HG03064 (cell line): Measurements from ENCODE around the gene GAPVD1.
"Not testable (repeated sequence)": the region's sequence is repeated elsewhere in the genome, so short reads cannot be mapped to it uniquely, and the experiment has no call there.

Source experiments
- ATAC-seq: cut with Tn5 transposase; IDR thresholded peaks from one replicate; pipeline ENCODE4 v1.9.1; 2021; ENCODE audit warnings: low read depth; ENCODE audit not compliant: unreplicated experiment

GAPVD1 gene

GRCh38 chr9:125296843-125297372 is 35.3 kb downstream of the GAPVD1 start:
- ATAC-seq = no peak

GRCh38 chr9:125297917-125298316 is 36.3 kb downstream of the GAPVD1 start:
- ATAC-seq = no peak

GRCh38 chr9:125302241-125302640 is 40.6 kb downstream of the GAPVD1 start:
- no peak for ATAC-seq

- ATAC-seq = no peak
Measured at GRCh38 chr9:125304273-125304672, 42.6 kb downstream of the GAPVD1 start.

GRCh38 chr9:125312411-125312810 is 50.8 kb downstream of the GAPVD1 start:
- ATAC-seq = no peak

GRCh38 chr9:125316359-125316758 is 54.7 kb downstream of the GAPVD1 start:
- ATAC-seq = not testable (repeated sequence)

- no peak for ATAC-seq
Measured at GRCh38 chr9:125317704-125318103, 56.1 kb downstream of the GAPVD1 start.

GRCh38 chr9:125321496-125321895 is 59.9 kb downstream of the GAPVD1 start:
- ATAC-seq = no peak

GRCh38 chr9:125323615-125324014 is 62.0 kb downstream of the GAPVD1 start:
- ATAC-seq = no peak

GRCh38 chr9:125325826-125326225 is 64.2 kb downstream of the GAPVD1 start:
- ATAC-seq = no peak

GRCh38 chr9:125329978-125330377 is 68.4 kb downstream of the GAPVD1 start:
- no peak for ATAC-seq

GRCh38 chr9:125330587-125330986 is 69.0 kb downstream of the GAPVD1 start:
- ATAC-seq = no peak

GRCh38 chr9:125332527-125332926 is 70.9 kb downstream of the GAPVD1 start:
- no peak for ATAC-seq

- ATAC-seq = no peak
Measured at GRCh38 chr9:125337236-125337635, 75.6 kb downstream of the GAPVD1 start.

GRCh38 chr9:125338929-125339328 is 77.3 kb downstream of the GAPVD1 start:
- ATAC-seq = no peak

GRCh38 chr9:125341566-125341965 is 79.9 kb downstream of the GAPVD1 start:
- no peak for ATAC-seq

GRCh38 chr9:125343518-125344275 is 82.1 kb downstream of the GAPVD1 start:
- no peak for ATAC-seq

- no peak for ATAC-seq
Measured at GRCh38 chr9:125346080-125346732, 84.6 kb downstream of the GAPVD1 start.

- no peak for ATAC-seq
Measured at GRCh38 chr9:125355601-125356000, 94.0 kb downstream of the GAPVD1 start.

GRCh38 chr9:125356032-125356431 is 94.4 kb downstream of the GAPVD1 start:
- no peak for ATAC-seq

- ATAC-seq = no peak
Measured at GRCh38 chr9:125359011-125359410, 97.4 kb downstream of the GAPVD1 start.

GRCh38 chr9:125360601-125361000 is 99.0 kb downstream of the GAPVD1 start:
- ATAC-seq = no peak
